HFF-Myc (cell line): ENCODE results near the gene DIAPH3.

ENCODE experiments used
- DNase-seq: peaks from one replicate; pipeline ENCODE4 v3.0.0-alpha.2; 2011; ENCODE audit warnings: low read depth; ENCODE audit errors: extremely low read depth
- H3K4me3 ChIP-seq: replicated peaks from 2 replicates; pipeline ENCODE4 v1.5.1; 2011; ENCODE audit warnings: low read depth, mild to moderate bottlenecking, control low read depth, low read length
- CTCF ChIP-seq: IDR thresholded peaks from 2 replicates; pipeline ENCODE4 v1.5.1; 2012; ENCODE audit warnings: mild to moderate bottlenecking, low read depth, low read length, control low read depth; ENCODE audit errors: missing control alignments

DIAPH3 gene

GRCh38 chr13:60032851-60033250 lies 130.9 kb downstream of the DIAPH3 start:
- H3K4me3 ChIP-seq, result no peak overlapping the region
- no peak for DNase-seq
- TF ChIP-seq CTCF, result no peak

DNA sequence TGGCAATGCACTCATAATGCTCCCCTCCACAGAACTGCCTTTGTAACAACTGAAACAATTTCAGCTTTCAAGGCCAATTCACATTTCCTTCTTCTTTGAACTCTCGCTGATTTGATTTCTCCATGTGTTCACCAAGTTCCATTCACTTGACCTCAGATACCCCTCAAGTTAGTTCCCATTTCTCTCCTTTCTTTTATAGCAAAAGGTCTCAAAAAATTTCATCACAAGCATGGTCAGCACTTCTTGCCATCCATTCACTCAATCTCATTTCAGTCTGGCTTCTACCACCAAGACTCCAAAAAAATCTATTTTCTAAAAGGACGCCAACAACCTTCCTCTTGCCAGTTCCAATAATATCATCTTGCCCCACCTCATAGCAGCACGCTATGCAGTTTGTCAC lies 135.7 kb downstream of the DIAPH3 start:
- H3K4me3 ChIP-seq, result no peak overlapping the region
- TF ChIP-seq CTCF, result no peak
- DNase-seq, result no peak

DNA sequence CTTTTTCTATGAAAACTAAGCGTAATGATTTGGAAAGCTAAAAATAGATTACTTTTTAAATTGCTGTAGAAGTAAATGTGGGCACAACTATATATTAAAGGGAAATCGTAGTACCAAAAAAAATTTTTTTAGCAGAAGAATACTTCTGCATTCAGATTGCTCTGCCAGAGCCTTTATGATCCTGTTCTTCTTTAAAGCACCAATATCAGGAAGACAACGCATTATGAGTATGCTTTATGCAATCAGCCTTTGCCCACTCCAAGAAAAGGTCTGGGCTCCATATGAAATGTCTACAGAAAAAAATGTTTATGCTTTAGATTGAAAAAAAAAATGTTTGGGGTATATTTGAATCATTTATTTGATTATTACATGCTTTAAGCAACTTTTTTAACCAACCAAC lies 137.4 kb downstream of the DIAPH3 start:
- no peak overlapping the region for H3K4me3 ChIP-seq
- no peak for DNase-seq
- no peak for TF ChIP-seq CTCF

- no peak overlapping the region for H3K4me3 ChIP-seq
- no peak for DNase-seq
- no peak for TF ChIP-seq CTCF
Measured at GRCh38 chr13:60020288-60020687, 143.4 kb downstream of the DIAPH3 start.

GRCh38 chr13:60019119-60019993 lies 144.4 kb downstream of the DIAPH3 start:
- DNase-seq, result no peak
- no peak for TF ChIP-seq CTCF
- no peak overlapping the region for H3K4me3 ChIP-seq

GRCh38 chr13:60018536-60018935 lies 145.2 kb downstream of the DIAPH3 start:
- no peak for DNase-seq
- TF ChIP-seq CTCF, result no peak
- no peak overlapping the region for H3K4me3 ChIP-seq
